ENCODE results near the gene MORN4. TPM values are rescaled to one million over a fixed set of nuclear protein-coding genes. Genes with fewer than 3 reads are reported as not detected.

MORN4 gene
- polyA plus RNA-seq, 1 of the 3 experiments (the other 2 are of a cell fraction) = 31.4 TPM

DNA sequence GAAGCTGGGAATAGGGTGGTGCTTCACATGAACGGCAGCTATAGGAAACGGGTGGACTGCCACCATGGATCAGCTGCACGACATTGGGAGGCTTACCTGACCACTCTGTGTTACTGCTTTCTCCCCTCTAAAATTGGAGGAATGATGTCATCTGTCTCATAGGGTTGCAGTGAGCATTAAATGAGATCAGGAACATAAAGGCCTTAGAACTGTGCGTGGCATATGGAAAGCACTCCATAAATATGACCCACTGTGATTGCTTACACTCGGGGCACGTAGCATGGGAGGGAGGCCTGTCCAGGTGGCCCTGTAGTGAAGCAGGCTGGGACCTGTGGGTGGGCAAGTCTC is 34.1 kb downstream of the MORN4 start:
- TF ChIP-seq MXI1 (IDR thresholded peaks at IDR 0.05; ENCODE audit: low read depth, low read length) = no peak
- TF ChIP-seq MEF2A (IDR thresholded peaks at IDR 0.05; ENCODE audit: borderline replicate concordance, low read depth) = no peak
- TF ChIP-seq GABPA (IDR thresholded peaks at IDR 0.05; ENCODE audit: low read depth) = no peak
- TF ChIP-seq, protein P1, sequence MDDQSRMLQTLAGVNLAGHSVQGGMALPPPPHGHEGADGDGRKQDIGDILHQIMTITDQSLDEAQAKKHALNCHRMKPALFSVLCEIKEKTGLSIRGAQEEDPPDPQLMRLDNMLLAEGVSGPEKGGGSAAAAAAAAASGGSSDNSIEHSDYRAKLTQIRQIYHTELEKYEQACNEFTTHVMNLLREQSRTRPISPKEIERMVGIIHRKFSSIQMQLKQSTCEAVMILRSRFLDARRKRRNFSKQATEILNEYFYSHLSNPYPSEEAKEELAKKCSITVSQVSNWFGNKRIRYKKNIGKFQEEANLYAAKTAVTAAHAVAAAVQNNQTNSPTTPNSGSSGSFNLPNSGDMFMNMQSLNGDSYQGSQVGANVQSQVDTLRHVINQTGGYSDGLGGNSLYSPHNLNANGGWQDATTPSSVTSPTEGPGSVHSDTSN (IDR thresholded peaks at IDR 0.05) = no peak
- no peak for TF ChIP-seq CHD2 (IDR thresholded peaks at IDR 0.05; ENCODE audit: low read length, partially characterized antibody)
- no peak for TF ChIP-seq EZH2phosphoT487 (IDR thresholded peaks at IDR 0.05; ENCODE audit: borderline replicate concordance, low read depth)
- Histone ChIP-seq H3K4me2 (no peak overlapping the region), H3K9me2 (no peaks in the 10 kb centered on the region), H3K4me1 (ENCODE audit: control insufficient read depth in 1 of 2, insufficient read depth in 2 of 2, low read depth in 1 of 2, low read length in 1 of 2) (peaks cover 9 to 18% of the 10 kb centered on the region in 2 experiments; a peak in 3 of 4 replicates), H2AFZ (ENCODE audit: low read depth) (no peak overlapping the region), H3K9ac (no peak overlapping the region), H3K27ac (ENCODE audit: low read depth in 2 of 2, low read length in 1 of 2) (no peak overlapping the region), H3K4me3 (ENCODE audit: low read depth in 2 of 2, low read length in 1 of 2) (no peak overlapping the region), H3K36me3 (replicated peaks in 1 of 2; ENCODE audit: control insufficient read depth in 1 of 2, insufficient read depth in 2 of 2, low read length in 1 of 2) (no peaks in the 10 kb centered on the region), H3K27me3 (ENCODE audit: insufficient read depth) (no peaks in the 10 kb centered on the region), H3F3A (replicated peaks; ENCODE audit: insufficient read depth) (peaks cover 31% of the 10 kb centered on the region), H3K9me3 (no peaks in the 10 kb centered on the region), H4K20me1 (ENCODE audit: insufficient read depth) (no peaks in the 10 kb centered on the region), H3K79me2 (ENCODE audit: insufficient read depth) (no peaks in the 10 kb centered on the region)
- 96% methylated on average over 6 of the region's 6 CpGs for WGBS (ENCODE audit: low lambda C conversion rate)
- POLR2A ChIA-PET = no interaction called here
- DNase-seq = no peak
- CTCF ChIA-PET = interaction anchor here (1.8 to 4.1 kb wide), 2 partner anchors 10 to 13 kb away, joined by 4 to 16 read pairs; no protein-coding TSS in a partner anchor

DNA sequence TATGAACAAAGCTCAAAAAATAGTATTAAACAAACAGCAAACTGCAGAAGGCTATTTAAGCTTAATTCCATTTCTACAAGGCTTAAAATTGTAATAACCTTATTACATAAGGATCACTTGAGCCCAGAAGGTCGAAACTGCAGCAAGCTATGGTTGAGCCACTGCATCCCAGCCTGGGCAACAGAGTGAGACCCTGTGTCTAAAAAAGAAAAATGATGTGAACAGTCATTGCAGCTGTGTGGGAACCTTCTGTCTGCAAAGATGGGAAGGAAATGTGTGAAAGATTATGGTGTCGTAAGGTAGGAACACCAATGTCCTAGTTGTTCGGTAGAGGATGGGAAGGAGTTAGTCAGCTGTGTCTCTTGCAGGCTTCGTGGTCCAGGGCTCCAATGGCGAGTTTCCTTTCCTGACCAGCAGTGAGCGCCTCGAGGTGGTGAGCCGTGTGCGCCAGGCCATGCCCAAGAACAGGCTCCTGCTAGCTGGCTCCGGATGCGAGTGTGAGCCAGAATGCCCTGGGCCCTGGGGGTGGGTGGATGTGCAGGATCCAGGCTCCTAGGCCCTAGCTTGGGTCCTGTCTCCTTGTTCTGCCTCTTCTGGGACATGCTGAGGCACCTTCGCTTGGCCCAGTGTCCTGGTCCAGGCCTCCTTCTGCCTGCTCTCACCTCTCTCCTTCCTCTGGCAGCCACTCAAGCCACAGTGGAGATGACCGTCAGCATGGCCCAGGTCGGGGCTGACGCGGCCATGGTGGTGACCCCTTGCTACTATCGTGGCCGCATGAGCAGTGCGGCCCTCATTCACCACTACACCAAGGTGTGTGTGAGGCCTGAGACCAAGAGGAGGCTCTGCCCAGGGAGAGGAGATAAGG is 34.7 kb downstream of the MORN4 start:
- ChIA-PET POLR2A (no interaction called here), CTCF (interaction anchor here (4.1 kb wide), 1 partner anchor 11 kb away, joined by 16 read pairs; no protein-coding TSS in a partner anchor)
- Histone ChIP-seq H3K79me2 (ENCODE audit: insufficient read depth) (no peaks in the 10 kb centered on the region), H3F3A (replicated peaks; ENCODE audit: insufficient read depth) (peaks cover 31% of the 10 kb centered on the region), H2AFZ (ENCODE audit: low read depth) (no peak overlapping the region), H3K4me2 (no peak overlapping the region), H3K36me3 (replicated peaks in 1 of 2; ENCODE audit: control insufficient read depth in 1 of 2, insufficient read depth in 2 of 2, low read length in 1 of 2) (no peaks in the 10 kb centered on the region), H3K9me2 (no peaks in the 10 kb centered on the region), H3K9ac (no peak overlapping the region), H3K27me3 (ENCODE audit: insufficient read depth) (no peaks in the 10 kb centered on the region), H3K4me3 (ENCODE audit: low read depth in 2 of 2, low read length in 1 of 2) (no peak overlapping the region), H3K27ac (ENCODE audit: low read depth in 2 of 2, low read length in 1 of 2) (no peak overlapping the region), H3K9me3 (no peaks in the 10 kb centered on the region), H4K20me1 (ENCODE audit: insufficient read depth) (no peaks in the 10 kb centered on the region), H3K4me1 (ENCODE audit: control insufficient read depth in 1 of 2, insufficient read depth in 2 of 2, low read depth in 1 of 2, low read length in 1 of 2) (peaks cover 9 to 21% of the 10 kb centered on the region in 2 experiments; a peak in 3 of 4 replicates)
- no peak for DNase-seq
- WGBS (ENCODE audit: low lambda C conversion rate) = 93% methylated on average over 10 of the region's 19 CpGs
- no peak for TF ChIP-seq GABPA (IDR thresholded peaks at IDR 0.05; ENCODE audit: low read depth)
- no peak for TF ChIP-seq RCOR1 (IDR thresholded peaks at IDR 0.05; ENCODE audit: low read length)
- TF ChIP-seq SIN3A (IDR thresholded peaks at IDR 0.05; ENCODE audit: borderline replicate concordance, low read depth, low read length) = no peak
- no peak for TF ChIP-seq GATA2 (CRISPR knock-in tag; IDR thresholded peaks at IDR 0.05)
- TF ChIP-seq, protein P2, sequence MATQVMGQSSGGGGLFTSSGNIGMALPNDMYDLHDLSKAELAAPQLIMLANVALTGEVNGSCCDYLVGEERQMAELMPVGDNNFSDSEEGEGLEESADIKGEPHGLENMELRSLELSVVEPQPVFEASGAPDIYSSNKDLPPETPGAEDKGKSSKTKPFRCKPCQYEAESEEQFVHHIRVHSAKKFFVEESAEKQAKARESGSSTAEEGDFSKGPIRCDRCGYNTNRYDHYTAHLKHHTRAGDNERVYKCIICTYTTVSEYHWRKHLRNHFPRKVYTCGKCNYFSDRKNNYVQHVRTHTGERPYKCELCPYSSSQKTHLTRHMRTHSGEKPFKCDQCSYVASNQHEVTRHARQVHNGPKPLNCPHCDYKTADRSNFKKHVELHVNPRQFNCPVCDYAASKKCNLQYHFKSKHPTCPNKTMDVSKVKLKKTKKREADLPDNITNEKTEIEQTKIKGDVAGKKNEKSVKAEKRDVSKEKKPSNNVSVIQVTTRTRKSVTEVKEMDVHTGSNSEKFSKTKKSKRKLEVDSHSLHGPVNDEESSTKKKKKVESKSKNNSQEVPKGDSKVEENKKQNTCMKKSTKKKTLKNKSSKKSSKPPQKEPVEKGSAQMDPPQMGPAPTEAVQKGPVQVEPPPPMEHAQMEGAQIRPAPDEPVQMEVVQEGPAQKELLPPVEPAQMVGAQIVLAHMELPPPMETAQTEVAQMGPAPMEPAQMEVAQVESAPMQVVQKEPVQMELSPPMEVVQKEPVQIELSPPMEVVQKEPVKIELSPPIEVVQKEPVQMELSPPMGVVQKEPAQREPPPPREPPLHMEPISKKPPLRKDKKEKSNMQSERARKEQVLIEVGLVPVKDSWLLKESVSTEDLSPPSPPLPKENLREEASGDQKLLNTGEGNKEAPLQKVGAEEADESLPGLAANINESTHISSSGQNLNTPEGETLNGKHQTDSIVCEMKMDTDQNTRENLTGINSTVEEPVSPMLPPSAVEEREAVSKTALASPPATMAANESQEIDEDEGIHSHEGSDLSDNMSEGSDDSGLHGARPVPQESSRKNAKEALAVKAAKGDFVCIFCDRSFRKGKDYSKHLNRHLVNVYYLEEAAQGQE (IDR thresholded peaks at IDR 0.05; ENCODE audit: low read depth, low read length) = no peak
- TF ChIP-seq, protein P3, sequence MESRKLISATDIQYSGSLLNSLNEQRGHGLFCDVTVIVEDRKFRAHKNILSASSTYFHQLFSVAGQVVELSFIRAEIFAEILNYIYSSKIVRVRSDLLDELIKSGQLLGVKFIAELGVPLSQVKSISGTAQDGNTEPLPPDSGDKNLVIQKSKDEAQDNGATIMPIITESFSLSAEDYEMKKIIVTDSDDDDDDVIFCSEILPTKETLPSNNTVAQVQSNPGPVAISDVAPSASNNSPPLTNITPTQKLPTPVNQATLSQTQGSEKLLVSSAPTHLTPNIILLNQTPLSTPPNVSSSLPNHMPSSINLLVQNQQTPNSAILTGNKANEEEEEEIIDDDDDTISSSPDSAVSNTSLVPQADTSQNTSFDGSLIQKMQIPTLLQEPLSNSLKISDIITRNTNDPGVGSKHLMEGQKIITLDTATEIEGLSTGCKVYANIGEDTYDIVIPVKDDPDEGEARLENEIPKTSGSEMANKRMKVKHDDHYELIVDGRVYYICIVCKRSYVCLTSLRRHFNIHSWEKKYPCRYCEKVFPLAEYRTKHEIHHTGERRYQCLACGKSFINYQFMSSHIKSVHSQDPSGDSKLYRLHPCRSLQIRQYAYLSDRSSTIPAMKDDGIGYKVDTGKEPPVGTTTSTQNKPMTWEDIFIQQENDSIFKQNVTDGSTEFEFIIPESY (IDR thresholded peaks at IDR 0.05; ENCODE audit: borderline replicate concordance, low read depth) = no peak
- TF ChIP-seq, protein P4, sequence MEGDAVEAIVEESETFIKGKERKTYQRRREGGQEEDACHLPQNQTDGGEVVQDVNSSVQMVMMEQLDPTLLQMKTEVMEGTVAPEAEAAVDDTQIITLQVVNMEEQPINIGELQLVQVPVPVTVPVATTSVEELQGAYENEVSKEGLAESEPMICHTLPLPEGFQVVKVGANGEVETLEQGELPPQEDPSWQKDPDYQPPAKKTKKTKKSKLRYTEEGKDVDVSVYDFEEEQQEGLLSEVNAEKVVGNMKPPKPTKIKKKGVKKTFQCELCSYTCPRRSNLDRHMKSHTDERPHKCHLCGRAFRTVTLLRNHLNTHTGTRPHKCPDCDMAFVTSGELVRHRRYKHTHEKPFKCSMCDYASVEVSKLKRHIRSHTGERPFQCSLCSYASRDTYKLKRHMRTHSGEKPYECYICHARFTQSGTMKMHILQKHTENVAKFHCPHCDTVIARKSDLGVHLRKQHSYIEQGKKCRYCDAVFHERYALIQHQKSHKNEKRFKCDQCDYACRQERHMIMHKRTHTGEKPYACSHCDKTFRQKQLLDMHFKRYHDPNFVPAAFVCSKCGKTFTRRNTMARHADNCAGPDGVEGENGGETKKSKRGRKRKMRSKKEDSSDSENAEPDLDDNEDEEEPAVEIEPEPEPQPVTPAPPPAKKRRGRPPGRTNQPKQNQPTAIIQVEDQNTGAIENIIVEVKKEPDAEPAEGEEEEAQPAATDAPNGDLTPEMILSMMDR (IDR thresholded peaks at IDR 0.05) = no peak
- TF ChIP-seq POLR2AphosphoS5 (IDR thresholded peaks at IDR 0.05; ENCODE audit: low read depth, low read length) = no peak
- no peak for TF ChIP-seq JUND (IDR thresholded peaks at IDR 0.05)
- no peak for TF ChIP-seq FOXM1 (IDR thresholded peaks at IDR 0.05; ENCODE audit: low read depth)
- no peak for TF ChIP-seq FOXJ3 (CRISPR knock-in tag; IDR thresholded peaks at IDR 0.05)
- no peak for TF ChIP-seq EZH2phosphoT487 (IDR thresholded peaks at IDR 0.05; ENCODE audit: borderline replicate concordance, low read depth)
- TF ChIP-seq FOSL2 (IDR thresholded peaks at IDR 0.05; ENCODE audit: borderline replicate concordance, low read depth) = no peak
